Stomach (tissue), 9 donors: ENCODE data around the gene IL24. TPM values are rescaled to one million over a fixed set of nuclear protein-coding genes. Genes with fewer than 3 reads are reported as not detected.
A peak's percentile ranks its signal among the peaks of the same experiment; 100 is the strongest.

Experiments
- DNase-seq, 2 donors: peaks; one replicate each; pipeline versions ENCODE4 v3.0.0 to v3.0.0-alpha.2; 2013 to 2019
- H3K27ac ChIP-seq, 5 donors: fragments of 200-600 bp in 4 of 5; sonication (generic) in 4 of 5; one replicate each; pipeline ENCODE4 v1.5.1; 2013 to 2019; ENCODE audit warnings: mild to moderate bottlenecking in 1 of 5, moderate library complexity in 1 of 5
- H3K27me3 ChIP-seq, 3 donors: fragments of 200-600 bp; sonication (generic); one replicate each; pipeline ENCODE4 v1.5.1; 2017 to 2019; ENCODE audit warnings: mixed run types in 1 of 3
- H3K36me3 ChIP-seq, 4 donors: fragments of 200-600 bp; sonication (generic); 1 replicate in 3 of 4; 2 replicates in 1 of 4; pipeline ENCODE4 v1.5.1; 2016 to 2019
- H3K4me1 ChIP-seq, 4 donors: fragments of 200-600 bp; sonication (generic); one replicate each; pipeline ENCODE4 v1.5.1; 2016 to 2019
- H3K4me3 ChIP-seq, 4 donors: fragments of 200-600 bp; sonication (generic) in 3 of 4; one replicate each; pipeline ENCODE4 v1.5.1; 2016 to 2019; ENCODE audit warnings: mild to moderate bottlenecking in 1 of 4
- H3K9me3 ChIP-seq, 4 donors: fragments of 200-600 bp; sonication (generic); one replicate each; pipeline ENCODE4 v1.5.1; 2016 to 2019
- CTCF ChIP-seq, 7 experiments: fragments of 450-650 bp in 4 of 7; fragments of 200-600 bp in 3 of 7; sonication (generic) in 3 of 7; IDR thresholded peaks; one replicate each; pipeline ENCODE4 v1.5.1; 2016 to 2019; ENCODE audit warnings: antibody characterized with exemption in 7 of 7, control low read depth in 2 of 7, mild to moderate bottlenecking in 1 of 7
- EP300 ChIP-seq: sonication (generic); formaldehyde crosslinking; IDR thresholded peaks from one replicate; pipeline ENCODE4 v1.6.1; 2017; ENCODE audit warnings: antibody characterized with exemption
- POLR2A ChIP-seq, 4 donors: fragments of 450-650 bp; IDR thresholded peaks; one replicate each; pipeline ENCODE4 v1.6.1; 2016; ENCODE audit warnings: antibody characterized with exemption in 4 of 4, control low read depth in 2 of 4, mild to moderate bottlenecking in 1 of 4, moderate library complexity in 1 of 4
- POLR2AphosphoS5 ChIP-seq, 3 donors: sonication (generic); formaldehyde crosslinking; IDR thresholded peaks; one replicate each; pipeline ENCODE4 v1.6.1; 2016; ENCODE audit warnings: antibody characterized with exemption in 3 of 3
- WGBS, 5 donors: extraction: QIAGEN DNeasy Blood & Tissue Kit in 3 of 5; methylation state at CpG; one replicate each; pipeline versions ENCODE4 v1.1.5 to v1.1.7; 2013 to 2018; 5-methylcytosine and 5-hydroxymethylcytosine counted together
- intact Hi-C: fragments of 100-400 bp; cut with DNase I; formaldehyde crosslinking; loops from one replicate; pipeline ENCODE4 v1.15.1; 2023; ENCODE audit warnings: low total_unique reads
- polyA plus RNA-seq, 3 donors: library from polyadenylated mRNA; stranded (reverse); fragments of 200-250 nt; gene quantifications; one replicate each; pipeline ENCODE4 v1.2.3, GENCODE V29; 2013
- total RNA-seq, 5 donors: library from RNA; depleted of rRNA; stranded (reverse); fragments of >200 nt; gene quantifications; one replicate each; pipeline versions ENCODE4 v1.1.0 to v1.2.3, GENCODE V29; 2014 to 2016
- donor health status: healthy with polysubstance abuse.
- donor health status: Bipolar disorder and iron deficiency.
- donor health status: healthy.

Gene IL24
- total and polyA plus RNA-seq, 8 donors, result 1.00 TPM; not detected in 7

- no peaks in the 10 kb centered on the region for H3K9me3 ChIP-seq
- intact Hi-C loops, result no loop called here
- no peaks in the 10 kb centered on the region for H3K36me3 ChIP-seq
- DNase-seq, result peak; percentile 66 to 75
- peak overlapping the region; percentile 55 to 87 (median 62) for H3K27ac ChIP-seq
- H3K4me1 ChIP-seq, result peaks cover 36 to 53% (median 47%) of the 10 kb centered on the region in 4 donors
- TF ChIP-seq EP300, result no peak
- no peak for TF ChIP-seq POLR2A (IDR thresholded peaks at IDR 0.05)
- no peak for TF ChIP-seq POLR2AphosphoS5 (IDR thresholded peaks at IDR 0.05)
- TF ChIP-seq CTCF (IDR thresholded peaks at IDR 0.05), result no peak
- no peaks in the 10 kb centered on the region for H3K27me3 ChIP-seq
- 51 to 81% (median 75%) methylated on average over 1 to 2 of the region's 2 CpGs for WGBS, 5 donors
- H3K4me3 ChIP-seq, result no peak overlapping the region
These were observed 56.4 kb downstream of the IL24 start for GRCh38 chr1:206953626-206954025.

Other genes with a start within 250 kb of the IL24 start
- gene MAPKAPK2, start 212.5 kb upstream of the IL24 start, total RNA-seq, result 10 to 100 TPM; 22.6 to 78.0 (median 43.9) TPM
- gene MAPKAPK2, start 212.5 kb upstream of the IL24 start, polyA plus RNA-seq, result 10 to 100 TPM; 30.1 to 60.8 (median 55.4) TPM
- gene IL19, start 126.7 kb upstream of the IL24 start, total RNA-seq, result 10 to 100 TPM in 1 of 5 donors, not detected in 4; 25.9 TPM
- gene IL19, start 126.7 kb upstream of the IL24 start, polyA plus RNA-seq, result 1 to 10 TPM in 1 of 3 donors, not detected in 2; 3.1 TPM
- gene IL10, start 124.9 kb upstream of the IL24 start, total RNA-seq, result 1 to 10 TPM in 1 of 5 donors, under 1 TPM in 2, not detected in 2; 0.29 to 2.8 (median 0.45) TPM
- gene IL10, start 124.9 kb upstream of the IL24 start, polyA plus RNA-seq, result 1 to 10 TPM; 1.2 to 7.2 (median 1.9) TPM
- gene IL20, start 31.8 kb upstream of the IL24 start, total RNA-seq, result not detected
- gene IL20, start 31.8 kb upstream of the IL24 start, polyA plus RNA-seq, result under 1 TPM in 1 of 3 donors, not detected in 2; 0.13 TPM
- 1 to 10 TPM in 3 of 5 donors, not detected in 2; 4.5 to 6.6 (median 5.2) TPM for gene FCMR, start 24.5 kb downstream of the IL24 start, total RNA-seq
- 1 to 10 TPM; 3.3 to 6.7 (median 3.7) TPM for gene FCMR, start 24.5 kb downstream of the IL24 start, polyA plus RNA-seq
- gene PIGR, start 49.0 kb downstream of the IL24 start, total RNA-seq, result 1,000 to 10,000 TPM in 2 of 5 donors, 100 to 1,000 TPM in 2, 10 to 100 TPM in 1; 72.7 to 3,112 (median 316) TPM
- gene PIGR, start 49.0 kb downstream of the IL24 start, polyA plus RNA-seq, result 100 to 1,000 TPM in 2 of 3 donors, 1 to 10 TPM in 1; 6.3 to 176 (median 150) TPM
- under 1 TPM in 2 of 5 donors, not detected in 3; 0.37 to 0.58 TPM for gene FCAMR, start 73.0 kb downstream of the IL24 start, total RNA-seq
- under 1 TPM in 1 of 3 donors, not detected in 2; 0.30 TPM for gene FCAMR, start 73.0 kb downstream of the IL24 start, polyA plus RNA-seq
- gene C1orf116, start 135.3 kb downstream of the IL24 start, total RNA-seq, result 10 to 100 TPM; 18.0 to 91.7 (median 59.5) TPM
- gene C1orf116, start 135.3 kb downstream of the IL24 start, polyA plus RNA-seq, result 10 to 100 TPM; 17.1 to 50.4 (median 29.7) TPM
- gene YOD1, start 153.8 kb downstream of the IL24 start, total RNA-seq, result 10 to 100 TPM in 2 of 5 donors, 1 to 10 TPM in 3; 2.3 to 47.9 (median 9.4) TPM
- gene YOD1, start 153.8 kb downstream of the IL24 start, polyA plus RNA-seq, result 1 to 10 TPM; 1.5 to 3.2 (median 1.5) TPM
- gene PFKFB2, start 155.8 kb downstream of the IL24 start, total RNA-seq, result 10 to 100 TPM in 4 of 5 donors, 1 to 10 TPM in 1; 2.3 to 97.3 (median 29.1) TPM
- 1 to 10 TPM; 5.1 to 9.3 (median 6.7) TPM for gene PFKFB2, start 155.8 kb downstream of the IL24 start, polyA plus RNA-seq
- 1 to 10 TPM in 2 of 5 donors, not detected in 3; 3.5 to 6.2 TPM for gene C4BPB, start 191.4 kb downstream of the IL24 start, total RNA-seq
- gene C4BPB, start 191.4 kb downstream of the IL24 start, polyA plus RNA-seq, result 10 to 100 TPM in 2 of 3 donors, 1 to 10 TPM in 1; 8.5 to 18.9 (median 14.8) TPM
- gene C4BPA, start 206.8 kb downstream of the IL24 start, total RNA-seq, result 10 to 100 TPM in 1 of 5 donors, not detected in 4; 24.6 TPM
- gene C4BPA, start 206.8 kb downstream of the IL24 start, polyA plus RNA-seq, result 1 to 10 TPM in 2 of 3 donors, not detected in 1; 1.2 to 2.5 TPM